ENCODE measurements around the gene TNRC6C. TPM values are rescaled to one million over a fixed set of nuclear protein-coding genes. Genes with fewer than 3 reads are reported as not detected.

Gene TNRC6C
- total RNA-seq, 3 donors from 2014 or later (not counting 1 experiment from before 2014, with no cell fraction given): 74.3 to 100 (median 76.3) TPM

GRCh38 chr17:78120537-78120936 is 162.0 kb downstream of the TNRC6C start:
- no peak for TF ChIP-seq CTCF (IDR thresholded peaks at IDR 0.05)
- 92% methylated on average over 13 of the region's 13 CpGs for WGBS (ENCODE audit: insufficient coverage)
- Mint-ChIP-seq H3K9me3 (no peaks in the 10 kb centered on the region), H3K4me3 (peak overlapping the region; percentile 86), H3K27ac (peak overlapping the region; percentile 82 to 84), H3K36me3 (no peaks in the 10 kb centered on the region), H3K27me3 (ENCODE audit: low read depth in 2 of 2) (no peaks in the 10 kb centered on the region), H3K4me1 (peaks cover 32 to 59% of the 10 kb centered on the region in 2 donors)
- no peak for ATAC-seq
- Histone ChIP-seq H3K27me3 (ENCODE audit: control insufficient read depth, insufficient read depth, low read length) (no peaks in the 10 kb centered on the region), H3K9me3 (ENCODE audit: control insufficient read depth, insufficient read depth, low read length) (no peaks in the 10 kb centered on the region), H3K4me3 (ENCODE audit: low read length) (no peak overlapping the region), H3K36me3 (ENCODE audit: control insufficient read depth, insufficient read depth, low read length) (peaks cover 87% of the 10 kb centered on the region), H3K4me1 (ENCODE audit: control insufficient read depth, insufficient read depth, low read length) (peaks cover 76% of the 10 kb centered on the region), H3K27ac (ENCODE audit: low read length) (peak overlapping the region; percentile 15)
- intact Hi-C loops (cut with micrococcal nuclease): no loop called here
- no peak for DNase-seq

DNA sequence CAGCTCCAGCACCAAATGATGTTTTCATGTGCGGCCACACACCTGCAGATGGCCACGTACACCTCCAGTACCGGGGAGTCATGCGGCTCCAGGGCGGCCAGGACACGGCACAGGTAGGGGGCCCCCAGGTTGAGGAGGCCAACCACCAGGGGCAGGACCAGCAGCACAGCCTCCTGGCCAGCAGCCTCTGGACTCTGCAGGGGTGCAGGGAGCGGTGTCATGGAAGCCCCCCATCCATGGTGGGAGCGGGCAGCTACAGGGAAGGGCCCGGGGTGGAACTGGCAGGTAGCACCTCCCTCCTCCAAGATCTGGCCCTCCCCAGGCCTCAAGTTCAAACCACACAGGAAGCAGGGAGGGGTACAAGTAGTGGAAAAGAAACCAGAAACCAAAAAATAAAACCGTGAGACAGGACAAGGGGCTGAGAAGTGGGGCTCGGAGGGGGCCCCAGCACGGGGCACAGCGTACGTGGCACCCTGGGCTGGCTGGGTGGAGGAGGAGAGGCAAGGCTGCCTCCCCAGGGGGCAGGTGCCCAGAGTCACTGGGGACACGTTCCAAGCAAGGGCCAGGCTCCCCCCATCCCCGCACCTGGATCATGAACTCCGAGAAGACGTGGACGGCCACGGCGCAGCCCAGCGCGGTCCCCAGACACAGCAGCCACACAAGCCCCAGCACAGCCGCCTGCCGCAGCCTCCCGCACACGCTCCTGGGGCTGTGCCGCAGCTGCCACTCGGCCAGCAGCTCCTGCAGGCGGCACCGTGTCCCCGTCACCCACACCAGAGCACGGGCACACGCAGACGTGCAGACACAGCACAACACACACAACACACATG is 162.7 kb downstream of the TNRC6C start:
- H3K27me3 Mint-ChIP-seq (ENCODE audit: low read depth in 2 of 2): no peaks in the 10 kb centered on the region
- 11% methylated on average over 34 of the region's 35 CpGs for WGBS (ENCODE audit: insufficient coverage)
- no peaks in the 10 kb centered on the region for H3K36me3 Mint-ChIP-seq
- DNase-seq: peak in 1 of 2 donors; percentile 79
- Histone ChIP-seq H3K9me3 (ENCODE audit: control insufficient read depth, insufficient read depth, low read length) (no peaks in the 10 kb centered on the region), H3K4me1 (ENCODE audit: control insufficient read depth, insufficient read depth, low read length) (peaks cover 83% of the 10 kb centered on the region), H3K36me3 (ENCODE audit: control insufficient read depth, insufficient read depth, low read length) (peaks cover 90% of the 10 kb centered on the region), H3K27ac (ENCODE audit: low read length) (peak overlapping the region; percentile 57), H3K27me3 (ENCODE audit: control insufficient read depth, insufficient read depth, low read length) (no peaks in the 10 kb centered on the region), H3K4me3 (ENCODE audit: low read length) (peak overlapping the region; percentile 2)
- H3K27ac Mint-ChIP-seq: peak overlapping the region; percentile 82 to 84
- H3K4me1 Mint-ChIP-seq: peaks cover 32 to 59% of the 10 kb centered on the region in 2 donors
- no peak for TF ChIP-seq CTCF (IDR thresholded peaks at IDR 0.05)
- no peaks in the 10 kb centered on the region for H3K9me3 Mint-ChIP-seq
- H3K4me3 Mint-ChIP-seq: peak overlapping the region; percentile 86
- intact Hi-C loops (cut with micrococcal nuclease): loop anchor here (1.0 kb wide), 1 partner anchor 9 kb away; the partner anchor contains the start of gene TMC8
- ATAC-seq: peak; percentile 42 to 55 (median 51)

GRCh38 chr17:78121801-78122215 is 163.3 kb downstream of the TNRC6C start:
- peak overlapping the region; percentile 86 for H3K4me3 Mint-ChIP-seq
- peaks cover 32 to 61% of the 10 kb centered on the region in 2 donors for H3K4me1 Mint-ChIP-seq
- peak overlapping the region; percentile 57 for H3K27ac ChIP-seq (ENCODE audit: low read length)
- H3K4me3 ChIP-seq (ENCODE audit: low read length): peak overlapping the region; percentile 2
- DNase-seq (no peak), ATAC-seq (peak in 2 of 3 donors; percentile 1 to 10)
- H3K9me3 Mint-ChIP-seq: no peaks in the 10 kb centered on the region
- no peaks in the 10 kb centered on the region for H3K9me3 ChIP-seq (ENCODE audit: control insufficient read depth, insufficient read depth, low read length)
- H3K27me3 ChIP-seq (ENCODE audit: control insufficient read depth, insufficient read depth, low read length): no peaks in the 10 kb centered on the region
- no peaks in the 10 kb centered on the region for H3K27me3 Mint-ChIP-seq (ENCODE audit: low read depth in 2 of 2)
- 36% methylated on average over 11 of the region's 11 CpGs for WGBS (ENCODE audit: insufficient coverage)
- H3K36me3 ChIP-seq (ENCODE audit: control insufficient read depth, insufficient read depth, low read length): peaks cover 89% of the 10 kb centered on the region
- peaks cover 89% of the 10 kb centered on the region for H3K4me1 ChIP-seq (ENCODE audit: control insufficient read depth, insufficient read depth, low read length)
- peak overlapping the region; percentile 82 to 84 for H3K27ac Mint-ChIP-seq
- no peak for TF ChIP-seq CTCF (IDR thresholded peaks at IDR 0.05)
- H3K36me3 Mint-ChIP-seq: no peaks in the 10 kb centered on the region
- intact Hi-C loops (cut with micrococcal nuclease): loop anchor here (1.0 kb wide), 1 partner anchor 8 kb away; the partner anchor contains the start of gene TMC8
